Sigmoid colon (tissue), 7 donors: ENCODE results near the gene B4GALNT2. TPM values are rescaled to one million over a fixed set of nuclear protein-coding genes. Genes with fewer than 3 reads are reported as not detected.
"Not testable (repeated sequence)": the region's sequence is repeated elsewhere in the genome, so short reads cannot be mapped to it uniquely, and the experiment has no call there.

Experiments used
- DNase-seq: peaks from one replicate; pipeline ENCODE4 v3.0.0-alpha.2; 2019
- H3K27ac ChIP-seq, 4 donors: fragments of 200-600 bp; sonication (generic); one replicate each; pipeline ENCODE4 v1.5.1; 2016 to 2019; ENCODE audit warnings: mild to moderate bottlenecking in 1 of 4
- H3K27me3 ChIP-seq, 3 donors: fragments of 200-600 bp; sonication (generic); one replicate each; pipeline ENCODE4 v1.5.1; 2019; ENCODE audit warnings: mild to moderate bottlenecking in 1 of 3
- H3K36me3 ChIP-seq, 4 donors: fragments of 200-600 bp; sonication (generic); one replicate each; pipeline ENCODE4 v1.5.1; 2016 to 2019
- H3K4me1 ChIP-seq, 4 donors: fragments of 200-600 bp; sonication (generic); one replicate each; pipeline ENCODE4 v1.5.1; 2017 to 2019
- H3K4me3 ChIP-seq, 4 donors: fragments of 200-600 bp; sonication (generic); one replicate each; pipeline ENCODE4 v1.5.1; 2017 to 2019; ENCODE audit warnings: mild to moderate bottlenecking in 2 of 4, moderate library complexity in 1 of 4
- H3K9me3 ChIP-seq, 4 donors: fragments of 200-600 bp in 3 of 4; sonication (generic) in 3 of 4; one replicate each; pipeline versions ENCODE4 v1.5.1 to v1.6.1; 2013 to 2019
- EP300 ChIP-seq, 4 donors: sonication (generic); formaldehyde crosslinking; IDR thresholded peaks; one replicate each; pipeline ENCODE4 v1.6.1; 2017; ENCODE audit warnings: antibody characterized with exemption in 4 of 4
- POLR2A ChIP-seq, 2 donors: fragments of 450-650 bp; IDR thresholded peaks; one replicate each; pipeline ENCODE4 v1.6.1; 2016; ENCODE audit warnings: antibody characterized with exemption in 2 of 2, mild to moderate bottlenecking in 2 of 2, moderate library complexity in 2 of 2
- POLR2AphosphoS5 ChIP-seq, 4 donors: sonication (generic); formaldehyde crosslinking; IDR thresholded peaks; one replicate each; pipeline ENCODE4 v1.6.1; 2017; ENCODE audit warnings: antibody characterized with exemption in 4 of 4
- WGBS, 2 donors: extraction: QIAGEN DNeasy Blood & Tissue Kit; methylation state at CpG; one replicate each; pipeline ENCODE4 v1.1.7; 2013; 5-methylcytosine and 5-hydroxymethylcytosine counted together
- intact Hi-C: fragments of 100-400 bp; cut with DNase I; formaldehyde crosslinking; loops from one replicate; pipeline ENCODE4 v1.15.1; 2023
- polyA plus RNA-seq, 3 donors: library from polyadenylated mRNA; stranded (reverse); fragments of 200-250 nt; gene quantifications; one replicate each; pipeline ENCODE4 v1.2.3, GENCODE V29; 2013
- total RNA-seq, 4 donors: library from RNA; depleted of rRNA; stranded (reverse); fragments of >200 nt; gene quantifications; one replicate each; pipeline ENCODE4 v1.1.0, GENCODE V29; 2016
- TF ChIP-seq, protein P1 (sequence below), 4 experiments: fragments of 450-650 bp in 3 of 4; fragments of 200-600 bp in 1 of 4; IDR thresholded peaks; one replicate each; pipeline ENCODE4 v1.5.1; 2016 to 2019; ENCODE audit warnings: antibody characterized with exemption in 4 of 4, mild to moderate bottlenecking in 3 of 4, moderate library complexity in 2 of 4
- donor health status: healthy with polysubstance abuse.
- donor health status: Bipolar disorder and iron deficiency.
- donor health status: healthy.

B4GALNT2 gene
- total and polyA plus RNA-seq, 7 donors = 2.4 to 4.1 (median 3.9) TPM; not detected in 4

DNA sequence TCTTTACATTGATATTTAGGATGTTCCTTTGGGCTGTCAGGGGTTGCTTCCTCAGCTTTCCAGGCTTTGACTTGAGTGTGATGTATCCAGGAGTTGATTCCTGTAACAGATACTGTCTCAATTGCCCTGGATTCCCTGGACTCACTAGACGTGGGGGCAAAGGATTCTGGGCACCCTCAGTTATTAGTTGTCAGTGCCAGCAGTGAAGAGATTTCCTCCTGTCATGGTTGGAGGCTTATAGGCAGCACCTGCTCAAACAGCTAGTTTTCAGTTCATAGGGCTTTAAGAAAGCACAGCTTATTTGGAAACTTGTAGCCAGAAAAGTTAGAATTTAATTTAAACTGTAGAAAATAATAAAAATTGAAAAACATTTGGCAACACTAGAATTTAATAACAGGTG lies 9.5 kb upstream of the B4GALNT2 start:
- no peaks in the 10 kb centered on the region for H3K36me3 ChIP-seq
- H3K27ac ChIP-seq = no peak overlapping the region
- peaks cover 0 to 7% (median 0%) of the 10 kb centered on the region in 3 donors for H3K27me3 ChIP-seq
- no peaks in the 10 kb centered on the region for H3K4me1 ChIP-seq
- no peaks in the 10 kb centered on the region for H3K9me3 ChIP-seq
- TF ChIP-seq, protein P1, sequence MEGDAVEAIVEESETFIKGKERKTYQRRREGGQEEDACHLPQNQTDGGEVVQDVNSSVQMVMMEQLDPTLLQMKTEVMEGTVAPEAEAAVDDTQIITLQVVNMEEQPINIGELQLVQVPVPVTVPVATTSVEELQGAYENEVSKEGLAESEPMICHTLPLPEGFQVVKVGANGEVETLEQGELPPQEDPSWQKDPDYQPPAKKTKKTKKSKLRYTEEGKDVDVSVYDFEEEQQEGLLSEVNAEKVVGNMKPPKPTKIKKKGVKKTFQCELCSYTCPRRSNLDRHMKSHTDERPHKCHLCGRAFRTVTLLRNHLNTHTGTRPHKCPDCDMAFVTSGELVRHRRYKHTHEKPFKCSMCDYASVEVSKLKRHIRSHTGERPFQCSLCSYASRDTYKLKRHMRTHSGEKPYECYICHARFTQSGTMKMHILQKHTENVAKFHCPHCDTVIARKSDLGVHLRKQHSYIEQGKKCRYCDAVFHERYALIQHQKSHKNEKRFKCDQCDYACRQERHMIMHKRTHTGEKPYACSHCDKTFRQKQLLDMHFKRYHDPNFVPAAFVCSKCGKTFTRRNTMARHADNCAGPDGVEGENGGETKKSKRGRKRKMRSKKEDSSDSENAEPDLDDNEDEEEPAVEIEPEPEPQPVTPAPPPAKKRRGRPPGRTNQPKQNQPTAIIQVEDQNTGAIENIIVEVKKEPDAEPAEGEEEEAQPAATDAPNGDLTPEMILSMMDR (IDR thresholded peaks at IDR 0.05) = no peak
- no peak for TF ChIP-seq POLR2AphosphoS5 (IDR thresholded peaks at IDR 0.05)
- TF ChIP-seq EP300 (IDR thresholded peaks at IDR 0.05) = no peak
- no peak for TF ChIP-seq POLR2A (IDR thresholded peaks at IDR 0.05)
- intact Hi-C loops = no loop called here
- WGBS, 2 donors = 25 to 53% methylated on average over 1 of the region's 1 CpG
- no peak overlapping the region for H3K4me3 ChIP-seq
- DNase-seq = no peak

DNA sequence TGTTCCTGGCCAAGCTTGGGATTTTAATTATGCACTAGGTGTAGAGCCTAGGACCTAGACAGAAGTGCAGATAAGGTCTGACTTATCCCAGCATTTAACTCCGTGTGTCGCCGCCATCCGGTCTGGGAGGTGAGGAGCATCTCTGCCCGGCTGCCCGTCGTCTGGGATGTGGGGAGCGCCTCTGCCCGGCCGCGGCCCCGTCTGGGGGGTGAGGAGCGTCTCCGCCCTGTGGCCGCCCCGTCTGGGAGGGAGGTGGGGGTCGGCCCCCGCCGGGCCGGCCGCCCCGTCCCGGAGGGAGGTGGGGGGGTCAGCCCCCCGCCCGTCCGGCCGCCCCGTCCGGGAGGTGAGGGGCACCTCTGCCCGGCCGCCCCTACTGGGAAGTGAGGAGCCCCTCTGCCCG lies 7.1 kb upstream of the B4GALNT2 start:
- peaks cover 0 to 16% (median 0%) of the 10 kb centered on the region in 3 donors for H3K27me3 ChIP-seq
- H3K27ac ChIP-seq = no peak overlapping the region
- no peak overlapping the region for H3K4me3 ChIP-seq
- 83 to 92% methylated on average over 32 of the region's 32 CpGs for WGBS, 2 donors
- H3K4me1 ChIP-seq = no peaks in the 10 kb centered on the region
- no peaks in the 10 kb centered on the region for H3K36me3 ChIP-seq
- no peaks in the 10 kb centered on the region for H3K9me3 ChIP-seq
- DNase-seq = no peak
- intact Hi-C loops = no loop called here
- TF ChIP-seq, protein P1 (IDR thresholded peaks at IDR 0.05) = no peak

DNA sequence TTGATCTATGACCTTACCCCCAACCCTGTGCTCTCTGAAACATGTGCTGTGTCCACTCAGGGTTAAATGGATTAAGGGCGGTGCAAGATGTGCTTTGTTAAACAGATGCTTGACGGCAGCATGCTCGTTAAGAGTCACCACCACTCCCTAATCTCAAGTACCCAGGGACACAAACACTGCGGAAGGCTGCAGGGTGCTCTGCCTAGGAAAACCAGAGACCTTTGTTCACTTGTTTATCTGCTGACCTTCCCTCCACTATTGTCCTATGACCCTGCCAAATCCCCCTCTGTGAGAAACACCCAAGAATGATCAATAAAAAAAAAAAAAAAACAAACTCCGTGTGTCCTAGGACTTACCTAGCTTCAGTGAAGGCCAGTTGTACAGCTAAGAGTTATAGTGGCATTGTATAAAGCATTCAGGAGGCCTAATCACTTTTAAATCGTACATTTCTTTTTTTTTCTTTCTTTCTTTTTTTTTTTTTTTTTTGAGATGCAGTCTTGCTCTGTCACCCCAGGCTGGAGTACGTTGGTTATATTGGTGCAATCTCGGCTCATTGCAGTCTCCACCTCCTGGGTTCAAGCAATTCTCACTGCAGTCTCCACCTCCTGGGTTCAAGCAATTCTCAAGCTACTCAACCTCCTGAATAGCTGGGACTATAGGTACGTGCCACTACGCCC lies 6.2 kb upstream of the B4GALNT2 start:
- H3K27ac ChIP-seq, H3K4me1 ChIP-seq, H3K9me3 ChIP-seq, intact Hi-C loops, DNase-seq, H3K36me3 ChIP-seq, H3K4me3 ChIP-seq: not testable (repeated sequence)
- peaks cover 0 to 25% (median 0%) of the 10 kb centered on the region in 3 donors for H3K27me3 ChIP-seq
- WGBS, 2 donors = 14 to 58% methylated on average over 10 of the region's 10 CpGs

DNA sequence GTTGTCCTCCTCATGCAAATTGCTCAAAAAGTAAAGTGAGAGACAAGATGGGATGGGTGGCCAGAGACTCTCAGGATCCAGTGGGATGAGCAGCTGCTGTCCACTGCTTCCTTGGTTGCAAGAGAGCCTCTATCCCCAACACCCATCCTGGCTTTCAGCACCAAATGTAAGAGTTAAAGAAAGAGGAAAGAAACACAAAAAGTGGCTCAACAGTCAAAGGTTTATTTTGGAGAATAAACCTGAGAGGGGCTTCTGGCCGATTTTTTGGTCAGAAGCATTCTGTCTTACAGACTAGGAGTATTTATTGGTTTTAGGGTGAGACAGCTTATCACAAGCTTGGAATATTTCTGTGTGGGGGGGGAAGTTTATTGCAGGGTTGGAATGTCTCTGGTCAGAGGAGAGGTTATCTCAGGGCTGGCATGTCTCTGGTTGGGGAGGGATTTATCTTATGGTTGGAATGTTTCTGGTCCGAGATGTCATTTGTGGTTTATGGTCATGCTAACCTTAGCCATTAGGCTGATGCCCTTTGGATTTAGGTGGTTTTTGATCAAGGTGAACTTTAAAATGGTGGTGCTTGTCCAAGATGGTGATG lies 3.1 kb upstream of the B4GALNT2 start:
- 76 to 81% methylated on average over 2 of the region's 2 CpGs for WGBS, 2 donors
- H3K9me3 ChIP-seq, H3K27ac ChIP-seq, intact Hi-C loops, H3K4me3 ChIP-seq, DNase-seq, H3K36me3 ChIP-seq: not testable (repeated sequence)
- Histone ChIP-seq H3K4me1 (peaks cover 0 to 12% (median 10%) of the 10 kb centered on the region in 4 donors), H3K27me3 (peaks cover 25 to 57% (median 29%) of the 10 kb centered on the region in 3 donors)

DNA sequence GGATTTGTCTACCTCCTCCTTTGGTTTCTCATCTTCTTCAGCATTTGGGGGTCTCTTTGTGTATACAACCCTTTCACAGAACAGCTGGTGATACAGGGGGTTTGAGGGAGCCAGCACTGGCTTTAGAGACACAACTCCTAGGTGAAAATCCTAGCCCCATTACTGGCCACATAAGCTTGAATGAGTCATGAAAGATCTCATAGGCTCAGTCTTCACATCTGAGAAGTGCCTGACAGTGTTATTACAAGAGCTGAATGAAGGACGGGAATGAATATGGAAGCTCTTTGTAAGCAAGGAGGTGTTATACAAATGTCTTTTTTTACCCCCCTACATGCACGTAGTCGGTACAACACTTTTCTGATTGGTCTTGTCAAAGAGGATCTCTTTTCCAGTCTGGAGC lies 1.7 kb upstream of the B4GALNT2 start:
- Histone ChIP-seq H3K9me3 (no peaks in the 10 kb centered on the region), H3K27me3 (peaks cover 26 to 67% (median 32%) of the 10 kb centered on the region in 3 donors), H3K4me3 (no peak overlapping the region), H3K4me1 (peaks cover 0 to 12% (median 10%) of the 10 kb centered on the region in 4 donors), H3K36me3 (no peaks in the 10 kb centered on the region), H3K27ac (no peak overlapping the region)
- no peak for DNase-seq
- no peak for TF ChIP-seq POLR2A (IDR thresholded peaks at IDR 0.05)
- TF ChIP-seq, protein P1 (IDR thresholded peaks at IDR 0.05) = no peak
- no peak for TF ChIP-seq POLR2AphosphoS5 (IDR thresholded peaks at IDR 0.05)
- no peak for TF ChIP-seq EP300 (IDR thresholded peaks at IDR 0.05)
- intact Hi-C loops = no loop called here
- WGBS, 2 donors = 86 to 89% methylated on average over 3 of the region's 3 CpGs

DNA sequence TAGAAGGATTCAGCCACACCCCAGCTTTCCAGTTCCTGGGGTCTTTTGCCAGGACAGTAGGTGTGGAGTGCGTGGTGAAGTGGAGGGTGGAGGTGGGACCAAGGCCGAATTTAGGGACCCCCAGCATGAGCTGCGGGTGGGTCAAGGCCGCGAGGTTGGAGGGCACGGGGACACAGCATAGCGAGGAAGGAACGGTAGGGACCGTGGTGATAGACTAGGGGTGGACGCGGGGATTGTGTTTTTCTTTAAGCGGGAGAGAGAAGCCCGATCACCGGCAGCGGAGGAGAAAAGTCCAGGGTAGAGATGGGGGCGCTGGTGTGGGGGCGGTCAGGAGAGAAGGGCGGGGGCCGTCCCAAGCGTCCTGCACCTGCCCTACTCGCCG lies 261 bp upstream of the B4GALNT2 start:
- peaks cover 0 to 12% (median 10%) of the 10 kb centered on the region in 4 donors for H3K4me1 ChIP-seq
- 1 to 4% methylated on average over 22 of the region's 22 CpGs for WGBS, 2 donors

More for the DNA sequence above, 261 bp upstream of the B4GALNT2 start:
- no peak for TF ChIP-seq POLR2AphosphoS5 (IDR thresholded peaks at IDR 0.05)
- TF ChIP-seq, protein P1 (IDR thresholded peaks at IDR 0.05) = no peak
- TF ChIP-seq POLR2A (IDR thresholded peaks at IDR 0.05) = no peak
- no peak for TF ChIP-seq EP300 (IDR thresholded peaks at IDR 0.05)
- Histone ChIP-seq H3K36me3 (no peaks in the 10 kb centered on the region), H3K4me3 (peak overlapping the region in 3 of 4 donors; percentile 11 to 34 (median 25)), H3K27me3 (peaks cover 26 to 67% (median 32%) of the 10 kb centered on the region in 3 donors), H3K27ac (no peak overlapping the region), H3K9me3 (no peaks in the 10 kb centered on the region)
- intact Hi-C loops = no loop called here
- DNase-seq = no peak
